Astrocyte (in vitro differentiated cells and primary cell): Measurements from ENCODE around the gene CA6. TPM values are rescaled to one million over a fixed set of nuclear protein-coding genes. Genes with fewer than 3 reads are reported as not detected.

Source experiments
- DNase-seq: peaks from one replicate; pipeline ENCODE4 v3.0.0-alpha.2; 2010; ENCODE audit warnings: low read depth
- FAIRE-seq: peaks from 2 replicates; lab custom pipeline; 2011; peaks lifted over from hg19 to GRCh38; lab: Jason Lieb, UNC
- H2AFZ ChIP-seq: 2 replicates; pipeline ENCODE4 v1.6.0; 2012; ENCODE audit warnings: low read depth, low read length, inconsistent platforms
- H3K27ac ChIP-seq: 2 replicates; pipeline ENCODE4 v1.5.1; 2011; ENCODE audit warnings: low read depth, low read length, inconsistent platforms
- H3K27me3 ChIP-seq: 2 replicates; pipeline ENCODE4 v1.6.0; 2011; ENCODE audit warnings: low read length, inconsistent platforms; ENCODE audit not compliant: insufficient read depth
- H3K36me3 ChIP-seq: 2 replicates; pipeline ENCODE4 v1.5.1; 2011; ENCODE audit warnings: low read length, inconsistent platforms; ENCODE audit not compliant: insufficient read depth
- H3K4me1 ChIP-seq: 2 replicates; pipeline ENCODE4 v1.5.1; 2011; ENCODE audit warnings: low read length, inconsistent platforms; ENCODE audit not compliant: insufficient read depth
- H3K4me2 ChIP-seq: 2 replicates; pipeline ENCODE4 v1.6.0; 2012; ENCODE audit warnings: low read length, inconsistent platforms
- H3K4me3 ChIP-seq: 2 replicates; pipeline ENCODE4 v1.5.1; 2011; ENCODE audit warnings: low read depth, mild to moderate bottlenecking, low read length, inconsistent platforms; ENCODE audit not compliant: insufficient read depth
- H3K79me2 ChIP-seq: 2 replicates; pipeline ENCODE4 v1.6.0; 2012; ENCODE audit warnings: mild to moderate bottlenecking, low read length, inconsistent platforms; ENCODE audit not compliant: insufficient read depth
- H3K9ac ChIP-seq: 2 replicates; pipeline ENCODE4 v1.6.0; 2012; ENCODE audit warnings: mild to moderate bottlenecking, low read length, inconsistent platforms
- H3K9me3 ChIP-seq: 2 replicates; pipeline ENCODE4 v1.5.1; 2012; ENCODE audit warnings: low read depth, mild to moderate bottlenecking, low read length, inconsistent platforms; ENCODE audit not compliant: insufficient read depth
- H4K20me1 ChIP-seq: 2 replicates; pipeline ENCODE4 v1.6.0; 2012; ENCODE audit warnings: low read length, inconsistent platforms; ENCODE audit not compliant: insufficient read depth
- H3K27ac Mint-ChIP-seq: one replicate; pipeline ENCODE4 v1.8.0; 2021; ENCODE audit warnings: mild to moderate bottlenecking, mixed read lengths; ENCODE audit not compliant: unreplicated experiment
- H3K27me3 Mint-ChIP-seq: one replicate; pipeline ENCODE4 v1.8.0; 2021; ENCODE audit warnings: low read depth, mixed read lengths; ENCODE audit not compliant: unreplicated experiment
- H3K36me3 Mint-ChIP-seq: one replicate; pipeline ENCODE4 v1.8.0; 2021; ENCODE audit warnings: low read depth, mixed read lengths; ENCODE audit not compliant: unreplicated experiment
- H3K4me1 Mint-ChIP-seq: one replicate; pipeline ENCODE4 v1.8.0; 2021; ENCODE audit warnings: low read depth, mixed read lengths; ENCODE audit not compliant: unreplicated experiment
- H3K4me3 Mint-ChIP-seq: one replicate; pipeline ENCODE4 v1.8.0; 2021; ENCODE audit warnings: mild to moderate bottlenecking, moderate library complexity, mixed read lengths; ENCODE audit not compliant: unreplicated experiment
- H3K9me3 Mint-ChIP-seq: one replicate; pipeline ENCODE4 v1.8.0; 2021; ENCODE audit warnings: mild to moderate bottlenecking, mixed read lengths; ENCODE audit not compliant: unreplicated experiment
- EZH2 ChIP-seq: IDR thresholded peaks from 2 replicates; pipeline ENCODE4 v1.6.1; 2012; ENCODE audit warnings: mild to moderate bottlenecking, low read length, inconsistent platforms; ENCODE audit not compliant: insufficient read depth
- total RNA-seq: library from RNA; stranded (reverse); gene quantifications from 2 replicates; pipeline ENCODE4 v1.2.1, GENCODE V29; 2021
- TF ChIP-seq, protein P1 (sequence below): IDR thresholded peaks from 2 replicates; pipeline ENCODE4 v1.5.1; 2011; ENCODE audit warnings: low read depth, mild to moderate bottlenecking, inconsistent platforms, low read length, moderate library complexity; ENCODE audit not compliant: insufficient read depth

Gene CA6
- total RNA-seq, 1 donor from 2014 or later = not detected

DNA sequence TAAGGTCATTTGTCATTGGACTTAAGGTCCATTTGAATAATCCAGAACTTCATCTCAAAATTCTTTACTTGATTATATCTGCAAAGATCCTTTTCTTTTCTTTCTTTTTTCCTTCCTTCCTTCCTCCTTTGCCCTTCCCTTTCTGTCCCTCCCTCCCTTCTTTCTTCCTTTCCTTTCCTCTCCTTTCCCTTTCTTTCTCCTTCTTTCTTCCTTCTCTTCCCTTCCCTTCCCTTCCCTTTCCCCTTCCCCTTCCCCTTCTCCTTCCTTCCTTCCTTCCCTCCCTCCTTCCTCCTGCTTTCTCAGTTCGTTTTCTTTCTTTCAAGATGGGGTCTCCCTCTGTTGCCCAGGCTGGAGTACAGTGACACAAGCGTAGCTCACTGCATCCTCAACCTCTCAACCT, 35.5 kb downstream of the CA6 start:
- no peak overlapping the region for H3K4me3 Mint-ChIP-seq
- Histone ChIP-seq H4K20me1 (no peaks in the 10 kb centered on the region), H3K9ac (no peak overlapping the region), H3K4me2 (no peak overlapping the region), H3K36me3 (no peaks in the 10 kb centered on the region), H3K4me1 (no peaks in the 10 kb centered on the region), H3K4me3 (no peak overlapping the region), H3K27me3 (no peaks in the 10 kb centered on the region), H3K79me2 (no peaks in the 10 kb centered on the region), H3K27ac (no peak overlapping the region), H3K9me3 (no peaks in the 10 kb centered on the region), H2AFZ (no peak overlapping the region)
- no peaks in the 10 kb centered on the region for H3K36me3 Mint-ChIP-seq
- no peak overlapping the region for H3K27ac Mint-ChIP-seq
- no peaks in the 10 kb centered on the region for H3K27me3 Mint-ChIP-seq
- TF ChIP-seq, protein P1, sequence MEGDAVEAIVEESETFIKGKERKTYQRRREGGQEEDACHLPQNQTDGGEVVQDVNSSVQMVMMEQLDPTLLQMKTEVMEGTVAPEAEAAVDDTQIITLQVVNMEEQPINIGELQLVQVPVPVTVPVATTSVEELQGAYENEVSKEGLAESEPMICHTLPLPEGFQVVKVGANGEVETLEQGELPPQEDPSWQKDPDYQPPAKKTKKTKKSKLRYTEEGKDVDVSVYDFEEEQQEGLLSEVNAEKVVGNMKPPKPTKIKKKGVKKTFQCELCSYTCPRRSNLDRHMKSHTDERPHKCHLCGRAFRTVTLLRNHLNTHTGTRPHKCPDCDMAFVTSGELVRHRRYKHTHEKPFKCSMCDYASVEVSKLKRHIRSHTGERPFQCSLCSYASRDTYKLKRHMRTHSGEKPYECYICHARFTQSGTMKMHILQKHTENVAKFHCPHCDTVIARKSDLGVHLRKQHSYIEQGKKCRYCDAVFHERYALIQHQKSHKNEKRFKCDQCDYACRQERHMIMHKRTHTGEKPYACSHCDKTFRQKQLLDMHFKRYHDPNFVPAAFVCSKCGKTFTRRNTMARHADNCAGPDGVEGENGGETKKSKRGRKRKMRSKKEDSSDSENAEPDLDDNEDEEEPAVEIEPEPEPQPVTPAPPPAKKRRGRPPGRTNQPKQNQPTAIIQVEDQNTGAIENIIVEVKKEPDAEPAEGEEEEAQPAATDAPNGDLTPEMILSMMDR = no peak
- H3K9me3 Mint-ChIP-seq = peaks cover 1% of the 10 kb centered on the region
- FAIRE-seq (no peak), DNase-seq (no peak)
- H3K4me1 Mint-ChIP-seq = no peaks in the 10 kb centered on the region

DNA sequence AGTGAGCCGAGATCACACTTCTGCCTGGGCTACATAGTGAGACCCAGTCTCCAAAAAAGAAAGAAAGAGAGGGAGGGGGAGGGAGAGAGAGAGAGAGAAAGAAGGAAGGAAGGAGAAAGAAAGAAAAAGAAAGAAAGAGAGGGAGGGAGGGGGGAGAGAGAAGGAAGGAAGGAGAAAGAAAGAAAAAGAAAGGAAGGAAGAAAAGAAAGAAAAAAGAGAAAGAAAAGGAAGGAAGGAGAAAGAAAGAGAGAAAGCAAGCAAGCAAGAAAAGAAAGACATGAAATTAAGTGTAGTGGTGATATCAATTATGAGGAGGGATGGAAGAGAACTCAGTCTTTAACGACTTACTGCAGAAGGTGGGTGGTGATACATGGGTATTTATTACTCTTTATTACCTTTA, 38.5 kb downstream of the CA6 start:
- TF ChIP-seq EZH2 = no peak
- TF ChIP-seq, protein P1 = no peak
- no peaks in the 10 kb centered on the region for H3K27me3 Mint-ChIP-seq

DNA sequence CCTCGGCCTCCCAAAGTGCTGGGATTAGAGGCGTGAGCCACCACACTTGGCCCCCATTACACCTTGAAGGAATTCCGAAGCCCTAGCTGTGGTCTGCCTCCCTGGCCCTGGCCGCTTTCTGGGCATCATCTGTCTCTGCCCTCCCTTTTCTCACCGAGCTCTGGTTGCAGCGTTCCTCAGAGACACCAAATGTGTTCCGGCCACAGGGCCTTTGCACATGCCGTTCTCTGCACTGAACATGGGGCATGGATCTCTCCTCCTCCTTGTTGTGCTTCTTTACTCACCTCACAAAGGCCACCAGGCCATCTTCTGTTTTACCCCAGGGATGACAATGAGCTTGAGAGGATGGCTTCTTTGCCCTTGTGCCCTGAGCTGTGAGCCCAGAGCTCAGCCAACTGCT, 39.3 kb downstream of the CA6 start:
- Mint-ChIP-seq H3K27me3 (no peaks in the 10 kb centered on the region), H3K27ac (no peak overlapping the region), H3K36me3 (no peaks in the 10 kb centered on the region), H3K4me3 (no peak overlapping the region), H3K4me1 (no peaks in the 10 kb centered on the region), H3K9me3 (peaks cover 1% of the 10 kb centered on the region)
- Histone ChIP-seq H3K4me2 (no peak overlapping the region), H4K20me1 (no peaks in the 10 kb centered on the region), H3K9me3 (no peaks in the 10 kb centered on the region), H2AFZ (no peak overlapping the region), H3K79me2 (no peaks in the 10 kb centered on the region), H3K36me3 (no peaks in the 10 kb centered on the region), H3K27ac (no peak overlapping the region), H3K27me3 (no peaks in the 10 kb centered on the region), H3K9ac (no peak overlapping the region), H3K4me3 (no peak overlapping the region), H3K4me1 (peaks cover 7% of the 10 kb centered on the region)
- DNase-seq (no peak), FAIRE-seq (no peak)
- no peak for TF ChIP-seq EZH2
- TF ChIP-seq, protein P1 = no peak

More for the DNA sequence above, 38.5 kb downstream of the CA6 start:
- Histone ChIP-seq H3K4me2 (no peak overlapping the region), H3K36me3 (no peaks in the 10 kb centered on the region), H3K9me3 (no peaks in the 10 kb centered on the region), H3K4me1 (peaks cover 7% of the 10 kb centered on the region), H3K4me3 (no peak overlapping the region), H3K79me2 (no peaks in the 10 kb centered on the region), H3K9ac (no peak overlapping the region), H2AFZ (no peak overlapping the region), H4K20me1 (no peaks in the 10 kb centered on the region), H3K27ac (no peak overlapping the region), H3K27me3 (no peaks in the 10 kb centered on the region)
- Mint-ChIP-seq H3K9me3 (peaks cover 1% of the 10 kb centered on the region), H3K36me3 (no peaks in the 10 kb centered on the region), H3K4me3 (no peak overlapping the region), H3K4me1 (no peaks in the 10 kb centered on the region), H3K27ac (no peak overlapping the region)
- DNase-seq (no peak), FAIRE-seq (no peak)
